GM19328 (cell line): ENCODE results near the gene GPATCH4.

Experiments
- ATAC-seq: cut with Tn5 transposase; IDR thresholded peaks from one replicate; pipeline ENCODE4 v1.9.1; 2021; ENCODE audit warnings: mild to moderate bottlenecking, moderate library complexity; ENCODE audit not compliant: unreplicated experiment

The GPATCH4 gene

GRCh38 chr1:156551066-156551643 is 50.1 kb downstream of the GPATCH4 start:
- no peak for ATAC-seq

GRCh38 chr1:156550346-156550745 is 50.9 kb downstream of the GPATCH4 start:
- ATAC-seq, result no peak

- ATAC-seq, result no peak
These were observed 51.4 kb downstream of the GPATCH4 start for GRCh38 chr1:156549831-156550230.

GRCh38 chr1:156549390-156549789 is 51.9 kb downstream of the GPATCH4 start:
- ATAC-seq, result no peak

GRCh38 chr1:156547982-156548381 is 53.3 kb downstream of the GPATCH4 start:
- no peak for ATAC-seq

GRCh38 chr1:156547434-156547833 is 53.8 kb downstream of the GPATCH4 start:
- no peak for ATAC-seq

- ATAC-seq, result no peak
These were observed 55.0 kb downstream of the GPATCH4 start for GRCh38 chr1:156546267-156546666.

- ATAC-seq, result no peak
These were observed 56.6 kb downstream of the GPATCH4 start for GRCh38 chr1:156544592-156545102.
